ENCODE data around the gene CRACR2B. TPM values are rescaled to one million over a fixed set of nuclear protein-coding genes. Genes with fewer than 3 reads are reported as not detected.

The CRACR2B gene
- total RNA-seq, 1 experiment from 2014 or later = 17.5 TPM

- Histone ChIP-seq H3K27ac (no peak overlapping the region), H3K9me3 (ENCODE audit: insufficient read depth, low read depth) (no peaks in the 10 kb centered on the region), H2AFZ (no peak overlapping the region), H3K4me3 (no peak overlapping the region), H3F3A (ENCODE audit: insufficient read depth, low read depth) (peaks cover 50% of the 10 kb centered on the region; the same call in 1 of the 2 replicates), H3K9me2 (ENCODE audit: insufficient read depth) (no peaks in the 10 kb centered on the region), H3K4me1 (replicated peaks; ENCODE audit: insufficient read depth) (peaks cover 15% of the 10 kb centered on the region), H3K27me3 (ENCODE audit: insufficient read depth, low read depth) (no peaks in the 10 kb centered on the region), H3K4me2 (no peak overlapping the region), H4K20me1 (ENCODE audit: insufficient read depth) (peaks cover 18% of the 10 kb centered on the region), H3K36me3 (ENCODE audit: low read depth) (peaks cover 13% of the 10 kb centered on the region), H3K79me2 (ENCODE audit: low read depth) (peaks cover 24% of the 10 kb centered on the region)
- BruUV-seq (replicated peaks) = no TSS peak
- intact Hi-C loops (cut with micrococcal nuclease; ENCODE audit: unreplicated experiment) = no loop called here
- ChIA-PET CTCF (no interaction called here), POLR2A (ENCODE audit: unreplicated experiment) (no interaction called here)
- no peak for DNase-seq
- TF ChIP-seq, protein P1, sequence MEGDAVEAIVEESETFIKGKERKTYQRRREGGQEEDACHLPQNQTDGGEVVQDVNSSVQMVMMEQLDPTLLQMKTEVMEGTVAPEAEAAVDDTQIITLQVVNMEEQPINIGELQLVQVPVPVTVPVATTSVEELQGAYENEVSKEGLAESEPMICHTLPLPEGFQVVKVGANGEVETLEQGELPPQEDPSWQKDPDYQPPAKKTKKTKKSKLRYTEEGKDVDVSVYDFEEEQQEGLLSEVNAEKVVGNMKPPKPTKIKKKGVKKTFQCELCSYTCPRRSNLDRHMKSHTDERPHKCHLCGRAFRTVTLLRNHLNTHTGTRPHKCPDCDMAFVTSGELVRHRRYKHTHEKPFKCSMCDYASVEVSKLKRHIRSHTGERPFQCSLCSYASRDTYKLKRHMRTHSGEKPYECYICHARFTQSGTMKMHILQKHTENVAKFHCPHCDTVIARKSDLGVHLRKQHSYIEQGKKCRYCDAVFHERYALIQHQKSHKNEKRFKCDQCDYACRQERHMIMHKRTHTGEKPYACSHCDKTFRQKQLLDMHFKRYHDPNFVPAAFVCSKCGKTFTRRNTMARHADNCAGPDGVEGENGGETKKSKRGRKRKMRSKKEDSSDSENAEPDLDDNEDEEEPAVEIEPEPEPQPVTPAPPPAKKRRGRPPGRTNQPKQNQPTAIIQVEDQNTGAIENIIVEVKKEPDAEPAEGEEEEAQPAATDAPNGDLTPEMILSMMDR (conservative IDR thresholded peaks at IDR 0.05) = no peak
- TF ChIP-seq EZH2 (IDR thresholded peaks at IDR 0.05; ENCODE audit: low read depth) = no peak
Observed at GRCh38 chr11:816433-816779, 11.3 kb upstream of the CRACR2B start.

DNA sequence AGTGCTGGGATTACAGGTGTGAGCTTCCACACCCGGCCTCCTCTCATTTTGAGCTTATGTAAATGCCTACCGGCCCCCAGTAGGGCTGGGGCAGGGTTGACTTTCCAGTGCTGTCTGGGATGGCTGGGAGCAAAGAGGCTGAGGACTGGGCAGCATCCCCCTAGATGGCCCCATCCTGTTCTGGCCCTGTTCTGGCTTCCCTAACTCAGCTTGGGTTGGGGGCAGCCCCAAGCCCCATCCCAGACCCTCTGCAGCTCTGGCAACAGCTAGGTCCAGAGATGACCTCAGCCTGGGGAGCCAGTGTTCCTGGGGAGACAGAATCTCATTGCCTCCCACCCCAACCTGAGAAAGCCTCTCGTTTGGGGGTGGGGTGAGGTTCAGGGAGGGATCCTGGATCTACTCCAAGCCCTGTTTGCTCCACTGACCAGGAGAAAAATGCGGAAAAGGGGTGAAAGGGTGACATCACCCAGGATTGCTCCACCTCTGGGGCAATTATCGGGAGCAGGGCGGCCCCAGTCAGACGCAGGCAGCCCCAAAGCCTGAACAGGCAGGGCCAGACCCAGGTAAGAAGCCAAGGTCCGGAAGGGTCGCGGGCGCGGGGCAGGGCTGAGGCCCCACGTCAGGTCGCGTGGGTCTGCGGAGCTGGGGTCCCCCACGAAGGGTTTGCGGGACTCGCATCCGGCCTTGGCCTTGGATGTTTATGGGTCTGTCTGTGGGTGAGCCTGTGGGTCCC is 9.2 kb upstream of the CRACR2B start, which contains the start of gene PNPLA2:
TSS of gene PNPLA2 (plus strand) at position 519 of the 733 bp plus-strand sequence. CDS start 805 bp downstream, outside the sequence.
- TSS peak; percentile 83 for BruUV-seq (replicated peaks)
- intact Hi-C loops (cut with micrococcal nuclease; ENCODE audit: unreplicated experiment) = loop anchor here (2.0 kb wide), 1 partner anchor 16 kb away; no protein-coding TSS in a partner anchor
- H2AFZ ChIP-seq = 0 out of 2 replicates have a peak within 1 kb of the TSS, but pooled peaks have one; percentile 58

More for the DNA sequence above, 9.2 kb upstream of the CRACR2B start, which contains the start of gene PNPLA2:
- TF ChIP-seq, protein P1 (conservative IDR thresholded peaks at IDR 0.05) = no peak
- no peak for TF ChIP-seq EZH2 (IDR thresholded peaks at IDR 0.05; ENCODE audit: low read depth)
- peaks cover 19% of the 10 kb centered on the region for H3K79me2 ChIP-seq (ENCODE audit: low read depth)
- no peaks in the 10 kb centered on the region for H3K9me2 ChIP-seq (ENCODE audit: insufficient read depth)
- peaks cover 12% of the 10 kb centered on the region for H3K4me1 ChIP-seq (replicated peaks; ENCODE audit: insufficient read depth)
- DNase-seq = peak; percentile 73 to 79
- peaks cover 26% of the 10 kb centered on the region for H4K20me1 ChIP-seq (ENCODE audit: insufficient read depth)
- no peaks in the 10 kb centered on the region for H3K36me3 ChIP-seq (ENCODE audit: low read depth)
- no peaks in the 10 kb centered on the region for H3K9me3 ChIP-seq (ENCODE audit: insufficient read depth, low read depth)
- no peaks in the 10 kb centered on the region for H3K27me3 ChIP-seq (ENCODE audit: insufficient read depth, low read depth)
- POLR2A ChIA-PET (ENCODE audit: unreplicated experiment) = interaction anchor here (0.6 to 1.6 kb wide), 8 partner anchors 14 to 741 kb away, joined by 3 to 17 read pairs (median 5); partner anchors contain the start of gene PIDD1
- CTCF ChIA-PET = interaction anchor here (0.7 kb wide), 1 partner anchor 1376 kb away, joined by 10 read pairs; no protein-coding TSS in a partner anchor
- peaks cover 32% of the 10 kb centered on the region; the same call in 1 of the 2 replicates for H3F3A ChIP-seq (ENCODE audit: insufficient read depth, low read depth)
- H3K27ac ChIP-seq = peak within 1 kb of the TSS; percentile 87
- peak within 1 kb of the TSS; percentile 84 for H3K4me3 ChIP-seq
- H3K4me2 ChIP-seq = peak within 1 kb of the TSS; percentile 90
